ENCODE results near the gene GTPBP10. TPM values are rescaled to one million over a fixed set of nuclear protein-coding genes. Genes with fewer than 3 reads are reported as not detected.

The GTPBP10 gene
- polyA plus RNA-seq, 1 donor (not counting 4 experiments of a cell fraction or from before 2014, with no cell fraction given) = 26.6 TPM

GRCh38 chr7:90407484-90407821 lies 60.9 kb downstream of the GTPBP10 start:
- Histone ChIP-seq H3K9ac (ENCODE audit: control insufficient read depth, extremely low read depth, insufficient read depth, low read length) (no peak overlapping the region), H3K4me1 (ENCODE audit: control insufficient read depth, extremely low read depth, insufficient read depth, low read length) (peaks cover 16% of the 10 kb centered on the region), H3K9me1 (ENCODE audit: control insufficient read depth, extremely low read depth, insufficient read depth, low read length) (no peaks in the 10 kb centered on the region), H3K27ac (ENCODE audit: control insufficient read depth, insufficient read depth, low read length) (no peak overlapping the region), H3K36me3 (ENCODE audit: control insufficient read depth in 2 of 2, extremely low read depth in 1 of 2, insufficient read depth in 2 of 2, low read length in 2 of 2) (peaks cover 9 to 14% of the 10 kb centered on the region in 2 experiments), H3K4me3 (ENCODE audit: control insufficient read depth in 2 of 3, extremely low read depth in 1 of 3, insufficient read depth in 2 of 3, low read depth in 1 of 3, low read length in 3 of 3) (no peak overlapping the region), H3K27me3 (ENCODE audit: control insufficient read depth, extremely low read depth, insufficient read depth, low read length) (no peaks in the 10 kb centered on the region), H2AFZ (ENCODE audit: control insufficient read depth, low read length) (no peak overlapping the region), H3K4me2 (ENCODE audit: control insufficient read depth, extremely low read depth, insufficient read depth, low read depth, low read length) (no peak overlapping the region), H3K79me2 (ENCODE audit: control insufficient read depth, insufficient read depth, low read length) (peaks cover 39% of the 10 kb centered on the region), H4K20me1 (ENCODE audit: control insufficient read depth, extremely low read depth, insufficient read depth, low read length) (no peaks in the 10 kb centered on the region), H3K9me3 (ENCODE audit: control insufficient read depth, low read depth, low read length) (no peaks in the 10 kb centered on the region)
- FAIRE-seq = no peak
- TF ChIP-seq CTCF (optimal IDR thresholded peaks at IDR 0.05 in 1 of 3, IDR thresholded peaks at IDR 0.05 in 1 of 3, conservative IDR thresholded peaks at IDR 0.05 in 1 of 3; ENCODE audit: extremely low read depth in 1 of 3, insufficient read depth in 2 of 3, low read length in 3 of 3) (no peak), EZH2 (IDR thresholded peaks at IDR 0.05; ENCODE audit: low read length) (no peak)
- no peak for DNase-seq (ENCODE audit: low read depth, low spot score)
- dilution Hi-C loops (cut with MboI; ENCODE audit: extremely low pct_ligation_motif_present, low sequenced_read_pairs) = no loop called here

- dilution Hi-C loops (cut with MboI; ENCODE audit: extremely low pct_ligation_motif_present, low sequenced_read_pairs) = no loop called here
- Histone ChIP-seq H3K4me3 (ENCODE audit: control insufficient read depth in 2 of 3, extremely low read depth in 1 of 3, insufficient read depth in 2 of 3, low read depth in 1 of 3, low read length in 3 of 3) (no peak overlapping the region), H3K79me2 (ENCODE audit: control insufficient read depth, insufficient read depth, low read length) (peaks cover 46% of the 10 kb centered on the region), H3K36me3 (ENCODE audit: control insufficient read depth in 2 of 2, extremely low read depth in 1 of 2, insufficient read depth in 2 of 2, low read length in 2 of 2) (peaks cover 14 to 17% of the 10 kb centered on the region in 2 experiments), H3K27me3 (ENCODE audit: control insufficient read depth, extremely low read depth, insufficient read depth, low read length) (no peaks in the 10 kb centered on the region), H3K9ac (ENCODE audit: control insufficient read depth, extremely low read depth, insufficient read depth, low read length) (no peak overlapping the region), H3K9me3 (ENCODE audit: control insufficient read depth, low read depth, low read length) (no peaks in the 10 kb centered on the region), H3K4me2 (ENCODE audit: control insufficient read depth, extremely low read depth, insufficient read depth, low read depth, low read length) (no peak overlapping the region), H3K9me1 (ENCODE audit: control insufficient read depth, extremely low read depth, insufficient read depth, low read length) (no peaks in the 10 kb centered on the region), H4K20me1 (ENCODE audit: control insufficient read depth, extremely low read depth, insufficient read depth, low read length) (no peaks in the 10 kb centered on the region), H2AFZ (ENCODE audit: control insufficient read depth, low read length) (no peak overlapping the region), H3K27ac (ENCODE audit: control insufficient read depth, insufficient read depth, low read length) (no peak overlapping the region), H3K4me1 (ENCODE audit: control insufficient read depth, extremely low read depth, insufficient read depth, low read length) (peaks cover 16% of the 10 kb centered on the region)
- DNase-seq (ENCODE audit: low read depth, low spot score) = no peak
- no peak for TF ChIP-seq CTCF (optimal IDR thresholded peaks at IDR 0.05 in 1 of 3, IDR thresholded peaks at IDR 0.05 in 1 of 3, conservative IDR thresholded peaks at IDR 0.05 in 1 of 3; ENCODE audit: extremely low read depth in 1 of 3, insufficient read depth in 2 of 3, low read length in 3 of 3)
- TF ChIP-seq EZH2 (IDR thresholded peaks at IDR 0.05; ENCODE audit: low read length) = no peak
- no peak for FAIRE-seq
These were observed 61.6 kb downstream of the GTPBP10 start for GRCh38 chr7:90408142-90408541.

All from keratinocyte (primary cell).